Stimulated activated CD4-positive, alpha-beta T cell treated with anti-CD3 and anti-CD28 coated beads, Interleukin-15, amount 100 ng/mL, for 48 hours (primary cell): Measurements from ENCODE around the gene KCNC4.

Experiments used
- DNase-seq, 2 donors: peaks; one replicate each; pipeline ENCODE4 v3.0.0-alpha.2; 2020; ENCODE audit warnings: low read depth in 2 of 2

The KCNC4 gene

DNA sequence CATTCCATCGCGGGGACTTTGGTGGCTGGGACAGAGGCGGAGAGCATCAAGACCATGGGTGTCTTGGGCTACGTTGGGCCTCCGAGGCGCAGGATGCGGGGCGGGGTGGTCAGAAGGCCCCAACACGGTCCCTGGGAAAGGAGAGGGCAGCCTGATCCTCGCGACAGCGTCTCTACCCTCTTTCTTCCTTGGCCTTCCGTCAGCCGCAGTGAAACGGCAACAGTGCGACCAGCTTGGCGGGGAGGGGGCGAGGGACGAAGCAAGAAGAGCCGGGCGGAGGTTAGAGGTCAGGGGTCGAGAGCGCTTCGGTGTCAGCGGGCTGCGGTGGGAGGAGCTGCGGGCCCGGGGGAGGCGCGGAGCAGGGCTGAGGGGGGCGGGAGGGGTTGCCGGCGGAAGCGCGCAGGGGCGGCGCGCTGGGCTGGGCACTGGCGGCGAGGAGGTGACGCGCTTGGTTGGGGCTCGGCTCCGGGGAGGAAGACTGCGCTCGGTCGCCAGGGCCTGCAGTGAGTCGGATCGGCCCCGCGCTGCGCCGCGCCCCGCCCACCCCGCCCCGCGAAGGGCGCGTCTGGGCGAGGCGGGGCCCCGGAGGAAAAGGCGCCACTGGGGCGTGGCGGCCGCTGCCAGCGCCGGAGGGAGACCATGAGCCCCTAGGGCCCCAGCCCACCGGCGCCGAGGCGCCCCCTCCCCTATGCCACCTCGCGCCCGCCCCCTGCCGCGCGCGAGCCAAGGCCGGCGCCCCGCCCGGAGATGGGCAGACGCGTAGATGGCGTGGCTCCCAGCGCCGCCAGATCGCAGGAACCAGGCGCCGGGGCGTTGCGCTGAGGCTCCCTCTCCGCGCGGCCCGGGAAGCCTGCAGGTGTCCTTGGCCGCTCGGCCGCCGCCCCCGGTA lies at the start of gene KCNC4:
Gene KCNC4 (plus strand): TSS at position 600 of the 889 bp plus-strand sequence. CDS start 1,186 bp downstream, outside the sequence.
- peak; percentile 83 to 85 for DNase-seq

DNA sequence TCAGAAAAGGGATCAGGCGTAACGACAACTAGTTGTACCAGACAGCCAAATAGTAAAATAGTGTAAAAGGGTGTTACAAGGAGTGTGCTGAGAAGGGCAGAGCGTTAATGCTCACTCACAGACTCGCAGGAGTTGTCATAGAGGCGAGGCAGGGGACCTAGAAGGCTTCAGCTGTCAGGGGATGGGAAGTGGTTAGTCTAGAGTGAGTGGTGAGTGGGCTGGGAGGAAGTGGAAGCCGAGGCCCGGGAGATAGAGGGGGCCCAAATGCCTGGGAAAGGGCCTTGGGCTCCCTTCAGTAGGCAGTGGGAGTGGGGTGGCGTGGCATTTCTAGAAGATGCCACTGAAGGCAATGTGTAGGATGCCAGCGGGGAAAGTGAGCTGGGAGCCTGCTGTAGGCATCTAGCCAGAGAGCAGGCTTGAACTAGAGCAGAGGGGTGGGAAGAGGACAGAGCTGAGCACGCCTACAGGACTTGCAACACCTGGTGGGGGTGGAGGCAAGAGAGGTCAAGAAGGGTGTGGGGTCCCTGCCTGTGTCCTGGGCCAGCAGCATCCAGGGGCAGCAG lies 49.5 kb upstream of the KCNC4 start:
- no peak for DNase-seq

DNA sequence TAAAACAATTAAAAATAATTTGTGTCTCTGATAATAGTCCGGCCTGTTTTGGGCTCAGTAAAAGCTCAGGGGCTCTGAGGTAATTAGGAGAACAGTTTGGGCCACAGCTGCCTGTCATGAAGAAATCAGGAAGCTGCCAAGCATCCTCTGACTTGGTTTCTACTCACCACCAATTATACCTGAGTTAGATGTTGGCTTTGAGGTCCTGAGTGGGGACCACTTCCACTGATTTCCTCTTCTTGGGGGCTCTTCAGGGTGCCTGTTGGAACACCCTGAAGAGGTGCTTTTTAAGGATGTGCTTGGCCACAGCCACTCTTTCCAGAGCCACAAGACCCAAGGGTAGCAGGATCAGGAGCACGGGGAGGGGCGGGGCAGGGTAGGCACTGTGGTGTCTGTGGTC lies 48.9 kb upstream of the KCNC4 start:
- DNase-seq, result no peak

DNA sequence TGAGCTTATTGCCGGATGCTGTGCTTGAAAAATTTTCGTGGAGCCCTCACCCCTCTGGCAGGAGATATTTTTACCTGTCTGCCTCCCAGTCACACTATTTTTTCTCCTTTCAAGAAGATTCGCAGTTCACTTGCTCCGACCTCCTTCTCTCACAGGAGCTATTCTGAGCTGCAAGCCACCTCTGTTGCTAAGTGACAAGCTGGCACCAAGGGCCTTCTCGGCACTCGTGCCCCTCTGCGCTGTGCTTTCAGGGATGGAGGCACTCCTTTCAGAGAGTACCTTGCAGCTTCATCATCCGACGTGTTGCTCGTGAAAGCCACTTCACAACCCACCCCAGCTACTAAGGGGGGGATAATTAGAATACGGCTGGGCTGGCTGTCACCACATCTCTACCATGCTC lies 48.3 kb upstream of the KCNC4 start:
- DNase-seq, result no peak

DNA sequence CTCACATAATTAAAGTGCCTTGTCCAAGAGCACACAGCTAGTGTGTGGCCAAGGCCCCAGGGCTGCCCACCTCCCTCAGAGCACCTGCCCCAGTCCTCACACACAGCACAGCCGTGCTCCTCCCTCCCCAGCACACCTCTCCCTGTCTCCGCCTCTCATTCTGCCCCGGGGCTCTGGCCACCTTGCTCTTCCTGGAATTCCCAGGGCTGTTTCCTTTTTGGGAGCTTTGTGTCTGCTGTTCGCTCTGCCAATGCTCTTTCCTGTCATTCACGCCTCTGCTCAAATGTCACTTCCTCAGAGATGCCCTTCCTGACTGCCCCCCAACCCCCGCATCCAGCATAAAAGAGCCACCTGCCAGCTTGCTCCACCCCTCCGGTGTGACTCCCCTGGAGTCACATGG lies 46.5 kb upstream of the KCNC4 start:
- DNase-seq, result no peak

DNA sequence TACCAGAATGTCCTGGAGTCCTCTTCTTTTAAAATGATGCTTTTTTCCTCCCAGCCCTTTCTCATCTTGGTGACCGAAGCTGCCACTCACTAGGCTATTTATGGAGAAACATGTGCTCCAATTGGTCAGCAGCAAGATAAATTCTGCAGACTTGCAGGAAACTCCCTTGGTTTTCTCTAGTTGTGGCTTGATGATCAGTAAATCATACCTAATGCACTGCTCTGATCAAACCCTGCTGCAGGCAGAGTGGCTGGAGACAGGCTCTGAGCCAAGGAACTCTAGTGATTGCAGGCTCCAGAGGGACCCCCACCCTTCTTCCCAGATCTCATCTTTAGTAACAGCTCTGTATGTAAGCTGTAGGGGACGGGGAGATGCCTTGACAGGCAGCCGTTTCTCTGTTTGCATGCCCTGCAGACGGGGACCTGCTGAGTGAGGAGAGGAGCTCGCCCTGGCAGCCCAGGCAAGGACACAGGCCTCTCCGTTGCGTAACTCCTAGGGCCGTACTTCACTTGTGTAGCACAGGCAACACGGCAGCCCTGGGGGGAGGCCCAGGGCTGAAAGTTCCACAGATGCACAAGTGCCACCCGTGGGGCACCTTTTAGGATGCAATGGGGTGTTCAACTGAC lies 45.3 kb upstream of the KCNC4 start:
- DNase-seq, result no peak

- DNase-seq, result no peak
These were observed 44.3 kb upstream of the KCNC4 start for GRCh38 chr1:110165761-110166231.

GRCh38 chr1:110166861-110167260 lies 43.3 kb upstream of the KCNC4 start:
- DNase-seq, result no peak

DNA sequence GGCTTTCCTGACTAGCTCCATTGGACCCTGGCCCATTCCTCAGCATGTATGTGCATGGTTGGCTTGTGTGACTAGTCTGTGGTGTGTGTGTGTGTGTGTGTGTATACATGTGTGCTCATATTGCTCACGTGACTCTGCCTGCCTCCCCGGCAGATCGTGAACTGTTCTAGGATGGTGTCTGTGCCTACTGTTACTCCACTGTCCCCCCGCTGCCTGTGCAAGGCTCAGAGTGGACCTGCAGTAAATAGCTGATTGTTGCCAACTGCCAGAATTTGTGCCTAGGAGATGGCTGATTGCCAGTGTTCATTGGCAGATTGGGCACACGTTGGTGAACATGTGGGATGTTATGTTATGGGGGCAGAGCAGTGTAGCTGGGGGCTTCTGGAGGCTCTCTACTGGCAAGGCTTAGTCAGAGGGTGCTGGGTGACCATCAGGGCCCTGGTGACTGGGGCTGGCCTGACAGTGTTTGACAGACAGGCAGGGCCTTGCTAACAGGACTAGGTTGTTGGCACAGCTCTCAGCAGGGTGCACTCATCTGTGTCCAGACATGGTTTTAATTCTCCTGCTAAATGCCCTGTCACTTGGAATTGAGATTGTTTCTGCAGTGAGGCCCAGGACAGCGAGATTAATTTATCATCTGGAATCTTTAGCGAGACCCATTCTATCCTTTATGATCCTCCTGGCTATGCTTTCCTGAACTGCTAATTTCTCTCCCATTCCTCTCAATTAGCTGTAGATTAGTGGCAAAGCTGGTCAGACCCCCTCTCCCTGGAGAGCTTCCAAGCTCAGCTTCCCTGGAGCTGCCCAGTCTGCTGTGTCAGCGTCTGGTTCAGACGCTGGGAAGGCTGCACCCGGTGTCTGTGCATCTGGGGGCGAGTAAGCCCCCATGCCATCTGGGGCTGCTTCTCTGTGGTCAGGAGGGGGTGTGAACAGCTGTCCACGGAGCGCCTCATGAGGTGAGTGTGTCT lies 39.1 kb upstream of the KCNC4 start:
- DNase-seq, result no peak

DNA sequence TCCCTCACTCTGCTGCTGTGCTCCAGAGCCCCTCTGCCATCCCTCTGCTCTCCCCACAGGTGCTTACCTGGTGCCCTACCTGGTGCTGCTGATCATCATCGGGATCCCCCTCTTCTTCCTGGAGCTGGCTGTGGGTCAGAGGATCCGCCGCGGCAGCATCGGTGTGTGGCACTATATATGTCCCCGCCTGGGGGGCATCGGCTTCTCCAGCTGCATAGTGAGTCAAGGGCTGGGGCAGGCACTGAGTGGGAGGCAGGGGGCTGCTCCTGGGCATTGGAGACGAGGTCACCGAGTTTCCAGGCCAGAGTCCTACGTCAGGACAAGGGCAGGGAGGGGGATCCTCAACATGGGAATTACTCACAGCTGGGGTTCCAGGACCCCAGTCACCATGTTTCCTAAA lies 38.1 kb upstream of the KCNC4 start:
- DNase-seq, result no peak

GRCh38 chr1:110173466-110174105 lies 36.5 kb upstream of the KCNC4 start:
- no peak for DNase-seq

- DNase-seq, result no peak
These were observed 35.2 kb upstream of the KCNC4 start for GRCh38 chr1:110174961-110175360.

GRCh38 chr1:110176299-110176956 lies 33.7 kb upstream of the KCNC4 start:
- DNase-seq, result no peak

- DNase-seq, result no peak
These were observed 32.3 kb upstream of the KCNC4 start for GRCh38 chr1:110177775-110178174.

- no peak for DNase-seq
These were observed 26.4 kb upstream of the KCNC4 start for GRCh38 chr1:110183642-110184167.

GRCh38 chr1:110184446-110184845 lies 25.7 kb upstream of the KCNC4 start:
- no peak for DNase-seq

DNA sequence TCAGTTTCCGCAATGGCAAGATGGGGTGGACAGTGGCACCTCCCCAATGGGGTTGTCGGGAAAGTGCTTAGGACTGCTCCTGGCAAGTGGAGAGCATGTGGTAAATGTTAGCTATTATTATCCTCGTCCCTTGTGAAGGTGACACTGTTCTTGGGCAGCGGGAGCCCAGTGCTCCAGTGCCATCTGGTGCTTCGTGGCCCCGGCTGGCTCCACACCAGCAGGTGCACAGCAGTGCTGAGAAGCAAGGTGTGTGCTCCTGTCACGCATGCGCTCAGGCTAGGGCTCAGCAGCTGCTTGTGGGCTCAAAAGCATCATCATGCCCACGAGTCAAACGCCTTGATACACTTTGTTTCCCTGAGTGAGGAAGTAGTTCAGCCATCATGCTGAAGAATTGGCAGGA lies 24.9 kb upstream of the KCNC4 start:
- DNase-seq, result no peak

GRCh38 chr1:110186558-110186957 lies 23.6 kb upstream of the KCNC4 start:
- DNase-seq, result no peak

DNA sequence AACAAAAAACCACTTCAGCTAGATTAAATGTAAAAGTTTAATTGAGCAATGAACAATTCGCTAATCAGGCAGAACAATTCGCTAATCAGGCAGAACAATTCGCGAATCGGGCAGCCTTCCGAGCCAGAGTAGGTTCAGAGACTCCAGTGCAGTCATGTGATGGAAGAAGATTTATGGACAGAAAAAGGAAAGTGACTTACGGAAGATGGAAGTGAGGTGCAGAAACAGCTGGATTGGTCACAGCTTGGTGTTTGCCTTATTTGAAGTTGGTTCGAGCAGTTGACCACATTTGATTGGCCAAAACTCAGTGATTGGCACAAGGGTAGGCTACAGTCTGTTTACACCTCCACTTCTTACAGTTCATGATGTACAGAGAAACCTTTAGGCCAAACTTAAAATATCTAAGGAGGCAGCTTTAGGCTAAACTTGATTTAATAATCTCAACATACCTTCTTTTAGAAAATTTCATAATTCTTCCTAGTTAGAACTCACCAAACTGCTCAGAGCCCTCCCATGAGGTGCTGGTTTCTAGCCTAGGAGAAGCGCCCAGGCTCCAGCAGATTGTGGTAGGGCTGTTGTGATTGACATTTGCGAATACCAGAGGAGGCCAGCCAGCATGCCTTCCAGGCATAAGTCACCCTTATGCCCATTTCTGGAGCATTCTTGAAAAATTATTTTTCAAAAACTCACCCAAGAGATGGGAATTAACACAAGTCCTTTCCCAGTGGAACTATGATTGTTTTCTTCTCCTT lies 22.8 kb upstream of the KCNC4 start:
- DNase-seq, result no peak
